ENCODE results near the gene ST6GALNAC1. TPM values are rescaled to one million over a fixed set of nuclear protein-coding genes. Genes with fewer than 3 reads are reported as not detected.

Gene ST6GALNAC1
- total RNA-seq, 4 donors from 2014 or later: 0.83 to 4.9 (median 3.2) TPM

- 56% methylated on average over 8 of the region's 8 CpGs for WGBS
- TF ChIP-seq EP300 (IDR thresholded peaks at IDR 0.05): no peak
- no peak for TF ChIP-seq POLR2AphosphoS5 (IDR thresholded peaks at IDR 0.05)
- TF ChIP-seq, protein P1, sequence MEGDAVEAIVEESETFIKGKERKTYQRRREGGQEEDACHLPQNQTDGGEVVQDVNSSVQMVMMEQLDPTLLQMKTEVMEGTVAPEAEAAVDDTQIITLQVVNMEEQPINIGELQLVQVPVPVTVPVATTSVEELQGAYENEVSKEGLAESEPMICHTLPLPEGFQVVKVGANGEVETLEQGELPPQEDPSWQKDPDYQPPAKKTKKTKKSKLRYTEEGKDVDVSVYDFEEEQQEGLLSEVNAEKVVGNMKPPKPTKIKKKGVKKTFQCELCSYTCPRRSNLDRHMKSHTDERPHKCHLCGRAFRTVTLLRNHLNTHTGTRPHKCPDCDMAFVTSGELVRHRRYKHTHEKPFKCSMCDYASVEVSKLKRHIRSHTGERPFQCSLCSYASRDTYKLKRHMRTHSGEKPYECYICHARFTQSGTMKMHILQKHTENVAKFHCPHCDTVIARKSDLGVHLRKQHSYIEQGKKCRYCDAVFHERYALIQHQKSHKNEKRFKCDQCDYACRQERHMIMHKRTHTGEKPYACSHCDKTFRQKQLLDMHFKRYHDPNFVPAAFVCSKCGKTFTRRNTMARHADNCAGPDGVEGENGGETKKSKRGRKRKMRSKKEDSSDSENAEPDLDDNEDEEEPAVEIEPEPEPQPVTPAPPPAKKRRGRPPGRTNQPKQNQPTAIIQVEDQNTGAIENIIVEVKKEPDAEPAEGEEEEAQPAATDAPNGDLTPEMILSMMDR (IDR thresholded peaks at IDR 0.05): no peak
- TF ChIP-seq POLR2A (IDR thresholded peaks at IDR 0.05; ENCODE audit: low read depth): no peak
These were observed 7.7 kb downstream of the ST6GALNAC1 start for GRCh38 chr17:76635659-76636360.

GRCh38 chr17:76635039-76635438, 8.5 kb downstream of the ST6GALNAC1 start:
- intact Hi-C loops (cut with DNase I): no loop called here
- Histone ChIP-seq H3K36me3 (no peaks in the 10 kb centered on the region), H3K27me3 (peaks cover 0 to 21% (median 0%) of the 10 kb centered on the region in 4 donors), H3K4me3 (no peak overlapping the region), H3K27ac (replicated peaks in 1 of 4) (no peak overlapping the region), H3K9me3 (no peaks in the 10 kb centered on the region), H3K4me1 (no peaks in the 10 kb centered on the region)
- 75% methylated on average over 5 of the region's 5 CpGs for WGBS
- no peak for DNase-seq (ENCODE audit: extremely low spot score)
- TF ChIP-seq POLR2AphosphoS5 (IDR thresholded peaks at IDR 0.05) (no peak), EP300 (IDR thresholded peaks at IDR 0.05) (no peak), POLR2A (IDR thresholded peaks at IDR 0.05; ENCODE audit: low read depth) (no peak)
- TF ChIP-seq, protein P1 (IDR thresholded peaks at IDR 0.05): no peak

More at GRCh38 chr17:76635659-76636360, 7.7 kb downstream of the ST6GALNAC1 start:
- Histone ChIP-seq H3K27me3 (peaks cover 0 to 21% (median 0%) of the 10 kb centered on the region in 4 donors), H3K9me3 (no peaks in the 10 kb centered on the region), H3K27ac (replicated peaks in 1 of 4) (no peak overlapping the region), H3K36me3 (no peaks in the 10 kb centered on the region), H3K4me1 (no peaks in the 10 kb centered on the region), H3K4me3 (no peak overlapping the region)
- DNase-seq (ENCODE audit: extremely low spot score): no peak
- intact Hi-C loops (cut with DNase I): no loop called here

- no peak overlapping the region for H3K4me3 ChIP-seq
- 92% methylated on average over 14 of the region's 14 CpGs for WGBS
- intact Hi-C loops (cut with DNase I): no loop called here
- no peak for DNase-seq (ENCODE audit: extremely low spot score)
- no peak overlapping the region for H3K27ac ChIP-seq (replicated peaks in 1 of 4)
- H3K27me3 ChIP-seq: peaks cover 0 to 21% (median 0%) of the 10 kb centered on the region in 4 donors
- no peaks in the 10 kb centered on the region for H3K4me1 ChIP-seq
- no peaks in the 10 kb centered on the region for H3K9me3 ChIP-seq
- TF ChIP-seq, protein P1 (IDR thresholded peaks at IDR 0.05): no peak
- TF ChIP-seq POLR2A (IDR thresholded peaks at IDR 0.05; ENCODE audit: low read depth) (no peak), EP300 (IDR thresholded peaks at IDR 0.05) (no peak), POLR2AphosphoS5 (IDR thresholded peaks at IDR 0.05) (no peak)
- H3K36me3 ChIP-seq: no peaks in the 10 kb centered on the region
These were observed 9.8 kb downstream of the ST6GALNAC1 start for GRCh38 chr17:76633628-76634328.

GRCh38 chr17:76631821-76632565, 11.6 kb downstream of the ST6GALNAC1 start:
- Histone ChIP-seq H3K27ac (replicated peaks in 1 of 4) (no peak overlapping the region), H3K36me3 (peaks cover 0 to 2% (median 0%) of the 10 kb centered on the region in 4 donors), H3K27me3 (peaks cover 0 to 21% (median 0%) of the 10 kb centered on the region in 4 donors), H3K9me3 (no peaks in the 10 kb centered on the region), H3K4me1 (no peaks in the 10 kb centered on the region), H3K4me3 (no peak overlapping the region)
- WGBS: 79% methylated on average over 10 of the region's 10 CpGs
- no peak for TF ChIP-seq POLR2A (IDR thresholded peaks at IDR 0.05; ENCODE audit: low read depth)
- no peak for TF ChIP-seq POLR2AphosphoS5 (IDR thresholded peaks at IDR 0.05)
- TF ChIP-seq, protein P1 (IDR thresholded peaks at IDR 0.05): no peak
- TF ChIP-seq EP300 (IDR thresholded peaks at IDR 0.05): no peak
- intact Hi-C loops (cut with DNase I): no loop called here
- no peak for DNase-seq (ENCODE audit: extremely low spot score)
